Measurements from ENCODE around the gene UBA52.
A peak's percentile ranks its signal among the peaks of the same experiment; 100 is the strongest.

Gene UBA52

DNA sequence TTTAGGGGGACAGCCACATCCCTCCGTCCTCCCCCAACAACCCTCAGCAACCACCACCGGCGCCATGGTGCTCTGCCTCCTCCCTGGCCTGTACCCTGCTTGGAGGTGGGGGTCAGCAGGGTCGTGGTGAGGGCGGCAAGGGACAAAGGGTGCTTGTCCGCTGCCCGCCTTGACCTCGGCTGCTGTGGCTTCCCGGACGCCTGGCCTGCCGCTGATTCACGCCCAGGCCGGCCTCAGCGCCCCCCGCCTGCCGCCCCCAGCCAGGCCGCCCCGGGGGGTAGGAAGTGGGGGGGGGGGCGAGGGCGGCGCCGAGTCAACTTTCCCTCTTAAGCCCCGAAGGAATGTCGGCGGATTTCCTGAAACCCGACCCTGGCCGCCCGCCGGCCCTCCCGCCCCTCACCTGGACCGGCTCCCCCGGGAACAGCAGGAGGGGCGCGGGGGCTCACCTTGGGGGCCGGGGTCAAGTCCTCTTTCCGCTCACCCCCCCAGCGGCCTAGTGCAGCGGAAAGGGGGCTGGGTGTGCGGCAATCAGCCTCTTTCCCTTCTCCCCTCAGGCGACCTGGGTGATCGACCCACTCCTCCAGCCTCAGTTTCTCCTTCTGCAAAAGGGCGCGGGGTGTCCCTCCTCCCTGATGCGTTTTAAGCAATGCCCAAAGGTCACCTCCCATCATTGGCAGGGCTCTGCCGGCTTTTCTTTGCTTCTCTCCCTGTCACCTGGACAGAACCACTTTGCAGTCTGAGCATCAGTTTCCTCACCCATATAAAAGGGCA, 39.1 kb downstream of the UBA52 start:
- H3K9ac ChIP-seq (ENCODE audit: insufficient read length): no peak overlapping the region
- H3K36me3 ChIP-seq (ENCODE audit: insufficient read depth, low read length): no peaks in the 10 kb centered on the region
- DNase-seq (ENCODE audit: low read depth, low spot score): no peak
- peak overlapping the region; percentile 31 for H3K4me3 ChIP-seq
- H3K27ac ChIP-seq: no peak overlapping the region
- no peaks in the 10 kb centered on the region for H3K9me3 ChIP-seq (ENCODE audit: low read depth, low read length)
- TF ChIP-seq EZH2 (IDR thresholded peaks at IDR 0.05) (no peak), POLR2AphosphoS5 (IDR thresholded peaks at IDR 0.05; ENCODE audit: borderline replicate concordance, low read depth, low read length) (no peak), FOXP2 (optimal IDR thresholded peaks at IDR 0.05; ENCODE audit: control extremely low read depth, extremely low read length, insufficient read depth) (no peak)

DNA sequence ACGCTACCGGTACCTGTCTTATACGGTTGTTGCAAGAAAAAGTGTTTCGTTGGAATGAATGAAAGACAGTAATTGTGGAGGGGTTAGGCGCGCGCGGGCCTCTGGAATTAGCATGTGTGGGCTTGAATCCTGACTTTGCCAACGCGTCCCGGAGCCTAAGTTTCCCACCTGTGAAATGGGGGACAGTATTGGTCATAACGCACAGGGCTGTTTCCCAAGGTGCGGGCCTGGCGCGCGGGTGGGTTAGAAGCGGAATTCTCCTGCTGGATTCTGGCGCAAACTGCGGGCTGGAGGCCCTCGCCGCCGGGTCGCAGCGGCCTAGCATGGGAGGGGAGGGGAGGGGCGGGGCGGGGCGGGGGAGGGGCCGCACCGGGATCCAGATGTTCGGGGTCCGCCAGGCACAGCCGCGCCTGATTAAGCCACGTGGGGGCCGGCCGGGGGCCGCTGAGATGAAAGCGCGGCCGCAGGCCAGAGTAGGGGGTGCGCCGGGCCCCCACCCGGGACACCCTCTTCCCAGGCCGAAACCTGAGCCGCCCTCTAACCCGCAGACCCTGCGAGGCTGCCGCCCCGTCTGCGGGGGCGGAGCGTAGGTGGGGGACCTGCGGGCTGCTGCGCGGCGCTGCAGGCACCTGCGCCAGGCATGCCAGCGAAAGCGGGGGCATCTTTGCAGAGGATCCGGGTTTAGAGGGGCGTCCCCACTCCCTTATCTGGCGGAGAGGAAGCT, 39.8 kb downstream of the UBA52 start:
- H3K9me3 ChIP-seq (ENCODE audit: low read depth, low read length): no peaks in the 10 kb centered on the region
- TF ChIP-seq POLR2AphosphoS5 (IDR thresholded peaks at IDR 0.05; ENCODE audit: borderline replicate concordance, low read depth, low read length) (no peak), EZH2 (IDR thresholded peaks at IDR 0.05) (no peak), FOXP2 (optimal IDR thresholded peaks at IDR 0.05; ENCODE audit: control extremely low read depth, extremely low read length, insufficient read depth) (no peak)
- no peak overlapping the region for H3K27ac ChIP-seq
- no peak for DNase-seq (ENCODE audit: low read depth, low spot score)
- peak overlapping the region; percentile 80 for H3K4me3 ChIP-seq
- no peaks in the 10 kb centered on the region for H3K36me3 ChIP-seq (ENCODE audit: insufficient read depth, low read length)
- no peak overlapping the region for H3K9ac ChIP-seq (ENCODE audit: insufficient read length)

DNA sequence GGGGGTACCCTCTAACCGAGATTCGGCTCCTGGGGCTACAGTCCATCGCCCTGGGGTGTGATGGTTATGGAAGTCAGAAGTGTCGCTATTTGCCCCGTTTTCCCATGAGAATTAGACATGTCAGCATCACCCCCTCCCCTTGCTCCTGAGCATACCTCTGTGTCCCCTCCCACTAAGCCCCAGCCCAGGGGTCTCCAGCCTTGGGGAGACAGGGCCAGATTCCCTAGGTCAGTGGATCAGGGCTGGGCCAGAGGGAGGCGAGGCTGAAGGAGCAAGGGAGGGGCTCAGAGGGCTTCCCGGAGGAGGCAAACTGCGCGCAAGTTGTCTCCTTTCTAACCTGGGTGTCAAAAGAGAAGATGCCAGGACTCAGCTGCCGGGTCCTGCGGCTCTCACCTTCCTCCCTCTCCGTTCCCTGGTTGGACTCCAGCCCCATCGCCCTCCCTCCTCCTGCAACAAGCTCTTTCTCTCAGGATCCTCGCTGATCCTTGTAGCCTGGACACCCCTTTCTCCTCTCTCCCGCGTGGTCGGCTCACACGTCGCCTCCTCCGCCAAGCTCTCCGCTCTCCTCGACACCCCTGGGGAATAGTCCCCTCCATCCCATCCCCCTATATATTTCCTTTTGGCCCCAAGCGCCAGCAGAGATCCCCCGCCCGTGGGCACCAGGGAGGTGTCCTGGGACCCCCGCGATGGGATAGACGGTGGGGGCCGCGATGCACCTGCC, 40.6 kb downstream of the UBA52 start:
- peak overlapping the region; percentile 80 for H3K4me3 ChIP-seq
- no peak for DNase-seq (ENCODE audit: low read depth, low spot score)
- no peak overlapping the region for H3K27ac ChIP-seq
- H3K9me3 ChIP-seq (ENCODE audit: low read depth, low read length): no peaks in the 10 kb centered on the region
- no peak for TF ChIP-seq EZH2 (IDR thresholded peaks at IDR 0.05)
- TF ChIP-seq FOXP2 (optimal IDR thresholded peaks at IDR 0.05; ENCODE audit: control extremely low read depth, extremely low read length, insufficient read depth): no peak
- TF ChIP-seq POLR2AphosphoS5 (IDR thresholded peaks at IDR 0.05; ENCODE audit: borderline replicate concordance, low read depth, low read length): no peak
- no peaks in the 10 kb centered on the region for H3K36me3 ChIP-seq (ENCODE audit: insufficient read depth, low read length)
- no peak overlapping the region for H3K9ac ChIP-seq (ENCODE audit: insufficient read length)

DNA sequence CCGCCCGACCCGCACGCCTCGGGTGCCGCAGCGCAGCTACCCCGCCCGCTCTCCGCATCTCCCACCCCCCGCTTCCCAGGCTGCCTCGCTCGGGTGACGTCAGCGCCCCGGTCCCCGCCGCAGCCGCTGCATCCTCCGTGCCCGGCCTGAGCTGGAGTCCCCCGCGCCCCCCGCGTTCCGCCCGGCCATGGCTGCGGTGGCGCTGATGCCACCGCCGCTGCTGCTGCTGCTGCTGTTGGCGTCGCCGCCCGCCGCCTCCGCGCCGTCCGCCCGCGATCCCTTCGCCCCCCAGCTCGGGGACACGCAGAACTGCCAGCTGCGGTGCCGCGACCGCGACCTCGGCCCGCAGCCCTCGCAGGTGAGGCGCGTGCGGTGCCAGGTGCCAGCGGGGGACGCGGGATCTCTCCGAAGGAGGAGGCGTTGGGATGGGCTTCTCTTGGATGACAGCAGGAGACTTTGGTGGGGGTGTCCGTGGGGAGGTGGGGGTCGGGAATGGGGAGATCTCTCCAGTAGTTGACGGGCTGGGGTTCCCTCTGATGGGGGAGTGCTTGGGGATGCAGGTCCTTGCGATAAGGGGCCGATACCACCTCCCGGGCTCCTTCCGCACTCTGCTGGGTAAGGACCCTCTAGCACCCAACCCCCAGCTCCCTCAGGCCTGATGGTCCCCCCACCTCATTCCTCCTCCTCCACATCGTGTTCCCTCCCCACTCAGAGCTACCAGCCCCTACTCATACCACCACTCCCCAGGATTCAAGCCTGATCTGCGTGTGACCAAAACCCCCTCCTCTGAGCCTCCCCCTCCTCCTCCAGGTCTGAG, 41.3 kb downstream of the UBA52 start, which contains the start of gene TMEM59L:
Gene TMEM59L, plus strand, starts transcription at position 99 of the 817 bp plus-strand sequence. Its CDS starts 89 bp downstream, at position 188.
- TF ChIP-seq POLR2AphosphoS5 (IDR thresholded peaks at IDR 0.05; ENCODE audit: borderline replicate concordance, low read depth, low read length) (no peak), FOXP2 (optimal IDR thresholded peaks at IDR 0.05; ENCODE audit: control extremely low read depth, extremely low read length, insufficient read depth) (no peak), EZH2 (IDR thresholded peaks at IDR 0.05) (no peak)
- Histone ChIP-seq H3K9me3 (ENCODE audit: low read depth, low read length) (no peaks in the 10 kb centered on the region), H3K4me3 (peak within 1 kb of the TSS; percentile 80), H3K27ac (no peak within 1 kb of the TSS), H3K9ac (ENCODE audit: insufficient read length) (no peak within 1 kb of the TSS), H3K36me3 (ENCODE audit: insufficient read depth, low read length) (no peaks in the 10 kb centered on the region)
- DNase-seq (ENCODE audit: low read depth, low spot score): no peak

DNA sequence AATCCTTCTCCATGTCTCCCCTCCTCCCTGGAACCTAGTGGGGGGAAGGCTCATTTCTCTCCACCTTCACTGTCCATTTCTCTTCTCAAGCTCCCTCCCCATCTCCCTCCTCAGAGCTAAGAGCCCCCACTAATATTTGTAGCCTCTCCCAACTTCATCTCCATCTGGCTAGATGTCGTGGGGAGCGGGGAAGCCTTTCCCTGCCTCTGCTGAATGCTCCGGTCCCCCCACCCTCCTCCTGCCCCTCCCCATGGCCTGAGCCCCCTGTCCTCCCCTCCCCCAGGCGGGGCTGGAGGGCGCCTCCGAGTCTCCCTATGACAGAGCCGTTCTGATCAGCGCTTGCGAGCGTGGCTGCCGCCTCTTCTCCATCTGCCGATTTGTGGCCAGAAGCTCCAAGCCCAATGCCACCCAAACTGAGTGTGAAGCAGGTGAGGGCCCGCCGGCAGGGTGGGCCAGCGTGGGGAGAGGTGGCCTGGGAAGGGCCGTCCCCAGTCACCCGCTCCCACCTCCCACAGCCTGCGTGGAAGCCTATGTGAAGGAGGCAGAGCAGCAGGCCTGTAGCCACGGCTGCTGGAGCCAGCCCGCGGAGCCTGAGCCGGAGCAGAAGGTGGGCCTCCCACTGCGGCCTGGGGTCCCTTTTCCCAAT, 42.1 kb downstream of the UBA52 start:
- H3K4me3 ChIP-seq: peak overlapping the region; percentile 80; the same call in 1 of the 2 replicates
- TF ChIP-seq EZH2 (IDR thresholded peaks at IDR 0.05): no peak
- TF ChIP-seq POLR2AphosphoS5 (IDR thresholded peaks at IDR 0.05; ENCODE audit: borderline replicate concordance, low read depth, low read length): no peak
- TF ChIP-seq FOXP2 (optimal IDR thresholded peaks at IDR 0.05; ENCODE audit: control extremely low read depth, extremely low read length, insufficient read depth): no peak
- no peak overlapping the region for H3K9ac ChIP-seq (ENCODE audit: insufficient read length)
- no peak for DNase-seq (ENCODE audit: low read depth, low spot score)
- no peaks in the 10 kb centered on the region for H3K36me3 ChIP-seq (ENCODE audit: insufficient read depth, low read length)
- no peaks in the 10 kb centered on the region for H3K9me3 ChIP-seq (ENCODE audit: low read depth, low read length)
- no peak overlapping the region for H3K27ac ChIP-seq

DNA sequence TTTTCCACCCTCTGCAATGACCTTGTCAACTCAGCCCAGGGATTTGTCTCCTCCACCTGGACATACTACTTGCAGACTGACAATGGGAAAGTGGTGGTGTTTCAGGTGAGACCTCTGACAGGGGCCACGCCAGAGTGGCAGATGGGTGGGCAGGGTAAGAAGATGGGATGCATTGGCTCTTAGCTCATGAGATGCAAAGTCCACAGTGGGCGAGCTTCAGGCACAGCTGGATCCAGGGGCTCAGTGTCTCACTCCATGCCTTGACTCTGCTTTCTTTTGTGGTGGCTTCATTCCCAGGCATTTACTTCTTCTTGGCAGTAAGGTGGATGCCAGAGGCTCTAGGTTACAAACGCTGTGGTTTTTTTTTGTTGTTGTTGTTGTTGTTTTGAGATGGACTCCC, 44.4 kb downstream of the UBA52 start:
- no peak for DNase-seq (ENCODE audit: low read depth, low spot score)
- Histone ChIP-seq H3K36me3 (ENCODE audit: insufficient read depth, low read length) (no peaks in the 10 kb centered on the region), H3K9me3 (ENCODE audit: low read depth, low read length) (no peaks in the 10 kb centered on the region), H3K4me3 (no peak overlapping the region), H3K9ac (ENCODE audit: insufficient read length) (no peak overlapping the region), H3K27ac (no peak overlapping the region)
- TF ChIP-seq POLR2AphosphoS5 (IDR thresholded peaks at IDR 0.05; ENCODE audit: borderline replicate concordance, low read depth, low read length): no peak
- TF ChIP-seq EZH2 (IDR thresholded peaks at IDR 0.05): no peak
- no peak for TF ChIP-seq FOXP2 (optimal IDR thresholded peaks at IDR 0.05; ENCODE audit: control extremely low read depth, extremely low read length, insufficient read depth)

DNA sequence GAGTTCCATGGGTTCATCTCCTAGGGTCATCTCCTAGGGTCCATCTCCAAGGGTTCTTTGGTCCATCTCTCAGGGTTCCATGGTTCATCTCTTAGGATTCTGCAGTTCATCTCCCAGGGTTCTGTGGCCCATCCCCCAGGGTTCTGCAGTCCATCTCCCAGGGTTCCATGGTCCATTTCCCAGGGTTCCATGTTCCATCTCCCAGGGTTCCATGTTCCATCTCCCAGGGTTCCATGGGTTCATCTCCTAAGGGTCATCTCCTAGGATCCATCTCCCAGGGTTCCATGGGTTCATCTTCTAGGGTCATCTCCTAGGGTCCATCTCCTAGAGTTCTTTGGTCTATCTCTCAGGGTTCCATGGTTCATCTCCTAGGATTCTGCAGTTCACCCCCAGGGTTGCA, 45.9 kb downstream of the UBA52 start:
- DNase-seq (ENCODE audit: low read depth, low spot score): no peak
- Histone ChIP-seq H3K9me3 (ENCODE audit: low read depth, low read length) (no peaks in the 10 kb centered on the region), H3K36me3 (ENCODE audit: insufficient read depth, low read length) (no peaks in the 10 kb centered on the region), H3K9ac (ENCODE audit: insufficient read length) (no peak overlapping the region), H3K4me3 (no peak overlapping the region), H3K27ac (no peak overlapping the region)
- TF ChIP-seq EZH2 (IDR thresholded peaks at IDR 0.05): no peak
- TF ChIP-seq FOXP2 (optimal IDR thresholded peaks at IDR 0.05; ENCODE audit: control extremely low read depth, extremely low read length, insufficient read depth): no peak
- no peak for TF ChIP-seq POLR2AphosphoS5 (IDR thresholded peaks at IDR 0.05; ENCODE audit: borderline replicate concordance, low read depth, low read length)
